GM21515 (cell line): ENCODE results near the gene MAPK8IP3.
"Not testable (repeated sequence)": the region's sequence is repeated elsewhere in the genome, so short reads cannot be mapped to it uniquely, and the experiment has no call there.

Source experiments
- ATAC-seq: cut with Tn5 transposase; IDR thresholded peaks from one replicate; pipeline ENCODE4 v1.9.1; 2021; ENCODE audit not compliant: unreplicated experiment

Gene MAPK8IP3

GRCh38 chr16:1678500-1679098 lies 27.4 kb upstream of the MAPK8IP3 start:
- peak; percentile 9 for ATAC-seq

DNA sequence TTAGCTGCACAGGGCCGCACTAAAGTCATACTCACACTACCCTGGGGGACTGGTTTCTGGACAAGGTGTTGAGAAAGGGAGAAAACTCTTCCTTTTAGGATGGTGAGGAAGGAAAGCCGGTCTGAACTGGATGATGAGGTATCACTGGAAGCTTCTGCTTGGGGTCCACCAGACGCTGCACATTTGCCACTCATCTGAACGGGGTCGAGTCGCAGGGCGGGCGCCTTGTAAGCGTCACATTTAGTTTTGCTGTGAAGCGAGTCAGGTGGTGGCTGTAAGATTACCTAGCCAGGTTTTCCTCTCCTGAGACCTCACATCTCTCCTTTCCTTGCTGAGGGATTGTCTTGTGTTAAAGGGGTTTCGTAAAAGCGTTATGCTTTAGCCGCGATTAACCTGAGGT lies 25.6 kb upstream of the MAPK8IP3 start:
- ATAC-seq: no peak

- no peak for ATAC-seq
These were observed 25.0 kb upstream of the MAPK8IP3 start for GRCh38 chr16:1681032-1681431.

DNA sequence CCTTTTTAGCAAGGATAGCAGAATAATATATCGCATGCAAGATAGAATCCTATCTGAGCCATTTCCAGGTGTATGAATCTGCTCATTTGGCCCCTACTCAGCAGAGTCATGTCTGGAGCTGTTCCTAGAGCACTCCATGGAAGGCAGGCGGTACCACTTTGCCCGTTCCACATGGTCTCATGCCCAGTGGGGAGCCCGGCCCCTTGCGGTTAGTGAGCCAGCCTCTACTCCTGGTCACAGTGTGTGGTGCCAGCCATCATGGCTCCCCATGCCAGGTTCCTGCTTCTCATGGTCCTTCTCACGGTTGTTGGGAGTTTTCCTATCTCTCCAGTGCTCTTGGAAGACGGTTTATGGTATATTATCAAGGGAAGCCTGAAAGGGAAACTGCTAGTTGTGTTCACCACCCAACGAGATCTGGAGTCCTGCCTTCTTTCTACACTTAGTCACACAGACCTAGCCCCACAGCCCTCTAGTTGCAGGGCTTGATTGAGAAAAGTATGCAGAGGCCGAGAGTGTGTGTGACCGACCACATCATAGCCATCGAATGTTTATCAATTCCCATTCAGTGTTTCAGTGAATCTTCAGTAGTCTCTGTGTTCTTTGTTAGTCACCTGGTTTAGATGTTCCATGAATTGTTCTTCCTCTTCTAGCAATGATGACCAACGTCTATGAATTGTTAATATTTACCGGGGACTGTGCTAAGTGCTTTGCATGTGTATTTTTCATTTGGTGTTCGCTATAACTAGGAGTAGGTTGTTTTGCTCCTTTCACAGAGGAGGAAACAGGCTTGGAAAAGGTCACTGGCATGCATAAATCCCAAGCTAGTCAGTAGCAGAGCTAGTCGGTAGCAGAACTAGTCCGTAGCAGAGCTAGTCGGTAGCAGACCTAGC lies 18.3 kb upstream of the MAPK8IP3 start:
- ATAC-seq: no peak

GRCh38 chr16:1688807-1689560 lies 17.0 kb upstream of the MAPK8IP3 start:
- no peak for ATAC-seq

GRCh38 chr16:1689853-1690252 lies 16.1 kb upstream of the MAPK8IP3 start:
- no peak for ATAC-seq

GRCh38 chr16:1690810-1691209 lies 15.2 kb upstream of the MAPK8IP3 start:
- no peak for ATAC-seq

DNA sequence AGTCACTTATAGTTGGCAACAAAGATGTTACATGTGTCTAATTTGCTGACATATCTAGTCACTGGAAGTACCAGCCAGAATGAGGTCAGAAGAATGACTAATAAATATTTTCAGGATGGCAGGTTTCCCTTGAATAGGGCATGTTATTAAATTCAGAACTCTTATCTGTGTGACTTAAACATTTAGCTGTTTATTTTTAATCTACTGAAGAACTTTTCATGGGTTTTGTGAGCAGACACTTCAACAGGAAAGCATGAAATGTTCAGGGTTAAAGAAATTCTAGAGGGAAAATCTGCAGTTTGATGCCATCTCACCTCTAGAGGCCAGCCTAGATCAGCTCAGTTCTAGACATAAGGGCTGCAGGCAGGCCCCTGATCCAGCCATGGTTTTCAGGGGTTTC lies 14.7 kb upstream of the MAPK8IP3 start:
- no peak for ATAC-seq

- no peak for ATAC-seq
These were observed 14.0 kb upstream of the MAPK8IP3 start for GRCh38 chr16:1691956-1692355.

- no peak for ATAC-seq
These were observed 9.1 kb upstream of the MAPK8IP3 start for GRCh38 chr16:1696863-1697262.

DNA sequence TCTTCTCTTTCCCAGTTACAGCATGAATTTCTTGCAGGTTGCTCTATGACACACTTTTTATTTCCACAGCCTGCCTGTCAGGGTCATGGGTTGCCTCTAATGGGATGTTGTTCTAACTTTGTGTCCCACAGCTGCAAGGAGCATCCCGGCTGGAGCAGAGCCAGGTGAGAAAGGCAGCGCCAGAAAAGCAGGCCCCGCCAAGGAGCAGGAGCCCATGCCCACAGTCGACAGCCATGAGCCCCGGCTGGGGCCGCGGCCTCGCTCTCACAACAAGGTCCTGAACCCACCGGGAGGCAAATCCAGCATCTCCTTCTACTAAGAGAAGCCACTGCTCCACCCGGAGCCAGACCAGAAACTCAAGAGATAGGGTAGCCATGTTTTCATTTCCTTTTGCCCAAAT lies 7.3 kb upstream of the MAPK8IP3 start:
- ATAC-seq: no peak

- ATAC-seq: no peak
These were observed 5.7 kb upstream of the MAPK8IP3 start for GRCh38 chr16:1700246-1700645.

- ATAC-seq: no peak
These were observed 4.6 kb upstream of the MAPK8IP3 start for GRCh38 chr16:1701216-1701878.

- not testable (repeated sequence) for ATAC-seq
These were observed 689 bp upstream of the MAPK8IP3 start for GRCh38 chr16:1705324-1705687.

DNA sequence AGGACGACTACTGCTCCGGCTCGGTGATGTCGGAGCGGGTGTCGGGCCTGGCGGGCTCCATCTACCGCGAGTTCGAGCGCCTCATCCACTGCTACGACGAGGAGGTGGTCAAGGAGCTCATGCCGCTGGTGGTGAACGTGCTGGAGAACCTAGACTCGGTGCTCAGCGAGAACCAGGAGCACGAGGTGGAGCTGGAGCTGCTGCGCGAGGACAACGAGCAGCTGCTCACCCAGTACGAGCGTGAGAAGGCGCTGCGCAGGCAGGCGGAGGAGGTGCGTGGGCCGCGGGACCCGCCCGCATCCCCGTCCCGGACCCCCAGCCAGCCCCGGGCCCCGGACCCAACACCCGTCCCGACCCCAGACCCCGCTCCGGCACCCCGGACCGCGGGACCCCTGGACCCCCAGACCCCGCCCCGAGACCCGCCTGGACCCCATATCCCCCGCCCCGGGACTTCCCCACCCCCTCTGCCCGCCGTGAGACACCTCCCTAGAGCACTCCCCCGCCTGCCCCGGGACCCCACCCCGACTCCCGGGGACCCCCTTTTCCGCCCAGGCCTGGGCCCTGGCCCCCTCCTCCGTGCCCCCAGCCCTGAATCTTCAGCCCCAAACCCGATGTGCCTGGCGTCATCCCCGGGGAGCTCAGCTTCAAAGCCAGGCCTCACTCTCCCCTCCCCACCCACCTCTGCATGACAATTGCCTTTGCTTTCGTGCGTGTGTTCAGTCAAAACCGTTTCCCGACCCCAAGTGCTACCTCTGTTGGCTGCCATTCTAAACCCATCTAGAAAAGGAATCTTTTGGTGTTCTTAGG lies 594 bp downstream of the MAPK8IP3 start:
- ATAC-seq: peak; percentile 21

DNA sequence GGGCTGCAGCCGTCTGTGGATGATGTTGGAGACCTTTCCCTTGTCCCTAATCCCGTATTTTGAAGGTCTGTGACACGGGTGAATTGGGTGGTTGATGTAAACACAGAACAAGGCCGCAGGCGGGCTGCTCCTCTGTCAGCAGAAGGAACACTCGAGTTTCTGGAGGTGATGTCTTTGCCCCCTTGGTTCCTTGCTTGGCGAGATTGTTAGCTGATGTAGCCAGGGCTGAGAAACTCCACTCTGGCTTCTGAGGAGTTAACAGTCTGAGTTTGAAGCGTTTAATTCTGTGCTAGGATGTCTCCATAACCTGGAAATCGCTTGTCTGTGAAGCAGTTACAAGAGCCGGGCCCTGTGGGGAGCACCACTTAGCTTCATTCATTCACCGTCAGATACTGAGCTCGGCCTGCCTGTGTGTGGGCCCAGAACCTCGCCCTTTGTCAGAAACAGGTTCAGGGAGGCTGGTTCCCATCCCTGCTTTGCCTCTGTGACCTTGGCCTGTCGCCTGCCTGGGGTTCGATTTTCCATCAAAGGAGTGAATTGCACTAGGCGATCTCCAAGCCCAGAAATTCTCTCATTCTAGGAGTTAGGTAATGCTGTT lies 1.3 kb downstream of the MAPK8IP3 start:
- no peak for ATAC-seq

GRCh38 chr16:1708083-1708767 lies 2.2 kb downstream of the MAPK8IP3 start:
- ATAC-seq: no peak

DNA sequence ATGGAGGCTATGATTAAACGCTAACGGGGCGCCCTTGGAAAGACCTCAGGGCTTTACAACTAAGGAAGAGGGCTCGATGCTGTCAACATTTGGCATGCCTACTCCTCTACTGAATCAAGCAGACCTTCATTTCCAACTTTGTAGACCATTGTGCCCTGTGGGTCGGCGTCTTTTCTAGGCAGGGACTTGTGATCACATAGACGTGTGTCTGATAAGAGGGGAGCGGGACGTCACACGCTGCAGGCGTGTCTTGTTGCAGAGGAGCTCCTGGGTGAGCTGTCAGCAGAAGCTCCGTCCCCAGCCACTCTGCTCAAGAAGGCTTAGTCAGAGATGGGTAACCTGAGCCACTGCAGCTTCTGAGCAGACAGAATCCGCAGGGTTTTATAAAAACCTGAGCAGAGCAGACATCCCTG lies 2.8 kb downstream of the MAPK8IP3 start:
- ATAC-seq: no peak

DNA sequence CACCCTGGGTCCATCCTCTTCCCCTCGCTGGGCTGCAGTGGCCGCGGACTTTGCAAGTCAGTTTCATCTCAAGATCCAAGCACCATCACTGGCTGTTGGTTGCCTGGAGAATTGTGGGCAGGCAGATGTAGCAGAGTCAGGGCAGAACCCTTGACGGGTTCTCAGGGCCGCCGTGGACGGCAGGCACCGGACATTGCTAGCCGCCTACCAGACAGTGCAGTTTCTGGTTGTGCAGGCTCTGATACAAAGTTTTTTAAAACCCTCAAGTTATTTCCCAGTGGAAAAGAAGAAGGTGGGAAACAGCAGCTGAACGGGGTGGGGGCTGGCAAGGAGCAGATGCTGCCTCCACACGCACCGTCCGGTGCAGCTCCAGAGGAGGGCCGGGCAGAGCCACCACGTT lies 3.4 kb downstream of the MAPK8IP3 start:
- ATAC-seq: no peak
